B cell (primary cell): ENCODE measurements around the gene PVALEF. TPM values are rescaled to one million over a fixed set of nuclear protein-coding genes. Genes with fewer than 3 reads are reported as not detected.

Experiments
- ATAC-seq: fragments of 200-7000 bp; cut with Tn5 transposase; one replicate; pipeline ENCODE4 v1.10.0; 2021; ENCODE audit warnings: low read depth, mild to moderate bottlenecking, moderate number of reproducible peaks, moderate library complexity
- CTCF ChIA-PET: fragments of 350-600 bp; sonication (Branson Sonifier 250); formaldehyde crosslinking; loops from one replicate; lab custom pipeline; 2021; ENCODE audit warnings: antibody characterized with exemption, inconsistent platforms; lab: Charles Lee
- POLR2A ChIA-PET: fragments of 350-600 bp; sonication (Branson Sonifier 250); formaldehyde crosslinking; loops from one replicate; lab custom pipeline; 2021; ENCODE audit warnings: antibody characterized with exemption; lab: Charles Lee
- DNase-seq: peaks from one replicate; pipeline ENCODE4 v3.0.0; 2013
- H2AFZ ChIP-seq: 2 replicates; pipeline ENCODE4 v1.6.1; 2012; ENCODE audit warnings: mild to moderate bottlenecking, low read depth, low read length; ENCODE audit not compliant: insufficient read depth, poor library complexity, severe bottlenecking
- H3K27ac ChIP-seq, 2 donors: 1 replicate in 1 of 2; 2 replicates in 1 of 2; pipeline ENCODE4 v1.5.1; 2012 to 2013; ENCODE audit warnings: low read length in 2 of 2, mild to moderate bottlenecking in 2 of 2, moderate library complexity in 1 of 2
- H3K27me3 ChIP-seq, 4 experiments: fragments of 200-600 bp in 1 of 4; sonication (generic) in 1 of 4; replicated peaks in 1 of 4; 1 replicate in 2 of 4; 2 replicates in 2 of 4; pipeline versions ENCODE4 v1.6.1 to v1.7.0; 2013 to 2016; ENCODE audit warnings: low read length in 3 of 4, mild to moderate bottlenecking in 2 of 4, mixed read lengths in 1 of 4, moderate library complexity in 1 of 4; ENCODE audit not compliant: insufficient read depth in 4 of 4, control insufficient read depth in 3 of 4; ENCODE audit errors: control extremely low read depth in 1 of 4
- H3K36me3 ChIP-seq, 2 experiments: replicated peaks in 1 of 2; 1 replicate in 1 of 2; 2 replicates in 1 of 2; pipeline versions ENCODE4 v1.6.1 to v1.7.1; 2013; ENCODE audit warnings: low read length in 1 of 2; ENCODE audit not compliant: insufficient read depth in 2 of 2, control insufficient read depth in 1 of 2; ENCODE audit errors: control extremely low read depth in 1 of 2, extremely low read depth in 1 of 2
- H3K4me1 ChIP-seq, 2 donors: fragments of 200-600 bp in 1 of 2; sonication (generic) in 1 of 2; 1 replicate in 1 of 2; 2 replicates in 1 of 2; pipeline versions ENCODE4 v1.5.1 to v1.6.1; 2013 to 2017; ENCODE audit warnings: low read length in 2 of 2; ENCODE audit not compliant: control insufficient read depth in 2 of 2, insufficient read depth in 2 of 2
- H3K4me2 ChIP-seq: replicated peaks from 2 replicates; pipeline ENCODE3; 2012; ENCODE audit warnings: mild to moderate bottlenecking, low read depth, low read length; ENCODE audit not compliant: poor library complexity, severe bottlenecking
- H3K4me3 ChIP-seq, 5 experiments: fragments of 200-600 bp in 1 of 5; sonication (generic) in 1 of 5; 1 replicate in 3 of 5; 2 replicates in 2 of 5; pipeline versions ENCODE4 v1.5.1 to v1.7.0; 2011 to 2016; ENCODE audit warnings: low read length in 4 of 5, mild to moderate bottlenecking in 4 of 5, low read depth in 2 of 5, control low read depth in 1 of 5, moderate library complexity in 1 of 5; ENCODE audit not compliant: insufficient read depth in 1 of 5; ENCODE audit errors: control extremely low read depth in 1 of 5, extremely low read depth in 1 of 5
- H3K79me2 ChIP-seq: fragments of 200-600 bp; sonication (generic); one replicate; pipeline ENCODE4 v1.6.0; 2016; ENCODE audit warnings: low read length; ENCODE audit not compliant: control insufficient read depth, insufficient read depth
- H3K9ac ChIP-seq: fragments of 200-600 bp; sonication (generic); 2 replicates; pipeline ENCODE4 v1.6.1; 2017; ENCODE audit warnings: mild to moderate bottlenecking, low read length, moderate library complexity
- H3K9me3 ChIP-seq, 3 donors: one replicate each; pipeline versions ENCODE4 v1.6.1 to v1.7.1; 2013; ENCODE audit warnings: low read length in 2 of 3; ENCODE audit not compliant: control insufficient read depth in 2 of 3, insufficient read depth in 1 of 3; ENCODE audit errors: control extremely low read depth in 1 of 3
- H4K20me1 ChIP-seq: 2 replicates; pipeline ENCODE4 v1.6.0; 2012; ENCODE audit warnings: mild to moderate bottlenecking, low read length; ENCODE audit not compliant: insufficient read depth, control insufficient read depth, poor library complexity, severe bottlenecking
- H3K27ac Mint-ChIP-seq: one replicate; pipeline ENCODE4 v1.8.0; 2021; ENCODE audit warnings: mixed read lengths
- H3K27me3 Mint-ChIP-seq: one replicate; pipeline ENCODE4 v1.8.0; 2021; ENCODE audit warnings: mixed read lengths
- H3K4me1 Mint-ChIP-seq: one replicate; pipeline ENCODE4 v1.8.0; 2021; ENCODE audit warnings: mixed read lengths
- H3K4me3 Mint-ChIP-seq: one replicate; pipeline ENCODE4 v1.8.0; 2021; ENCODE audit warnings: mixed read lengths
- H3K9me3 Mint-ChIP-seq: one replicate; pipeline ENCODE4 v1.8.0; 2022; ENCODE audit warnings: mixed read lengths; ENCODE audit not compliant: insufficient read depth
- EZH2 ChIP-seq: IDR thresholded peaks from 2 replicates; pipeline ENCODE4 v1.6.1; 2012; ENCODE audit warnings: borderline replicate concordance, low read depth, mild to moderate bottlenecking, moderate library complexity, low read length; ENCODE audit not compliant: insufficient read depth, poor library complexity, severe bottlenecking
- WGBS: methylation state at CpG from one replicate; pipeline ENCODE4 v1.1.5; 2013; ENCODE audit warnings: missing lambda C conversion rate; ENCODE audit not compliant: insufficient coverage; 5-methylcytosine and 5-hydroxymethylcytosine counted together
- intact Hi-C: fragments of 100-400 bp; cut with micrococcal nuclease; formaldehyde crosslinking; loops from one replicate; pipeline ENCODE4 v1.10.0; 2022
- polyA plus RNA-seq: library from polyadenylated mRNA; depleted of rRNA; stranded (reverse); fragments of >200 nt; gene quantifications from 2 replicates; pipeline ENCODE4 v1.2.3, GENCODE V29; 2012
- total RNA-seq, 2 donors: library from RNA; stranded (reverse); fragments of 120-200 nt in 1 of 2; gene quantifications; 1 replicate in 1 of 2; 2 replicates in 1 of 2; pipeline versions ENCODE4 v1.2.3 to v1.2.4, GENCODE V29; 2013 to 2022
- TF ChIP-seq, protein P1 (sequence below): fragments of 200-600 bp; IDR thresholded peaks from one replicate; pipeline ENCODE4 v1.8.0; 2022; ENCODE audit warnings: antibody characterized with exemption, mild to moderate bottlenecking

PVALEF gene
- total and polyA plus RNA-seq, 2 donors (not counting 1 experiment from before 2014, with no cell fraction given), result not detected

DNA sequence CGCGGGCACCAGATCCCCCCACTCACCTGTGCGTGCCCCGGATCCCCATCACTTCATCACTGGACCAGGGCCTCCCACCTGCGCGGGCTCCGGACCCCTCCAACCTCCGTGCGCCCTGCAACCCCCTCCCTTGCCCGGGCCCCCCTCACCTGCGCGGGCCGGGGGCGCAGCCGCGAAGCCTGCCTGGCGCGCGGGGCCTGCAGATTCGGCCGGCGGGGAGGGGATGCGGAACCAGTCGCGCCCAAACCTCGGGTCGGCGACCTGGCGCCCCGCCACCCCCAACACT is 57.3 kb downstream of the PVALEF start:
- H3K4me3 Mint-ChIP-seq, result peak overlapping the region; percentile 91
- Histone ChIP-seq H4K20me1 (peaks cover 9% of the 10 kb centered on the region), H3K9ac (peak overlapping the region; percentile 74), H3K27ac (peak overlapping the region in 1 of 2 donors; percentile 38), H3K79me2 (peaks cover 17% of the 10 kb centered on the region), H3K4me2 (peak overlapping the region; percentile 87), H3K27me3 (no peaks in the 10 kb centered on the region), H3K4me1 (peaks cover 19 to 29% of the 10 kb centered on the region in 2 donors), H3K4me3 (peak overlapping the region in 4 of 5 experiments; percentile 51 to 76 (median 64)), H3K36me3 (peaks cover 0 to 10% of the 10 kb centered on the region in 2 experiments), H3K9me3 (peaks cover 0 to 9% (median 0%) of the 10 kb centered on the region in 3 donors), H2AFZ (peak overlapping the region; percentile 85)
- no peaks in the 10 kb centered on the region for H3K27me3 Mint-ChIP-seq
- TF ChIP-seq, protein P1, sequence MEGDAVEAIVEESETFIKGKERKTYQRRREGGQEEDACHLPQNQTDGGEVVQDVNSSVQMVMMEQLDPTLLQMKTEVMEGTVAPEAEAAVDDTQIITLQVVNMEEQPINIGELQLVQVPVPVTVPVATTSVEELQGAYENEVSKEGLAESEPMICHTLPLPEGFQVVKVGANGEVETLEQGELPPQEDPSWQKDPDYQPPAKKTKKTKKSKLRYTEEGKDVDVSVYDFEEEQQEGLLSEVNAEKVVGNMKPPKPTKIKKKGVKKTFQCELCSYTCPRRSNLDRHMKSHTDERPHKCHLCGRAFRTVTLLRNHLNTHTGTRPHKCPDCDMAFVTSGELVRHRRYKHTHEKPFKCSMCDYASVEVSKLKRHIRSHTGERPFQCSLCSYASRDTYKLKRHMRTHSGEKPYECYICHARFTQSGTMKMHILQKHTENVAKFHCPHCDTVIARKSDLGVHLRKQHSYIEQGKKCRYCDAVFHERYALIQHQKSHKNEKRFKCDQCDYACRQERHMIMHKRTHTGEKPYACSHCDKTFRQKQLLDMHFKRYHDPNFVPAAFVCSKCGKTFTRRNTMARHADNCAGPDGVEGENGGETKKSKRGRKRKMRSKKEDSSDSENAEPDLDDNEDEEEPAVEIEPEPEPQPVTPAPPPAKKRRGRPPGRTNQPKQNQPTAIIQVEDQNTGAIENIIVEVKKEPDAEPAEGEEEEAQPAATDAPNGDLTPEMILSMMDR, result no peak
- TF ChIP-seq EZH2, result no peak
- no peaks in the 10 kb centered on the region for H3K9me3 Mint-ChIP-seq
- 1% methylated on average over 30 of the region's 30 CpGs for WGBS
- intact Hi-C loops, result loop anchor here (2.0 to 5.0 kb wide), 3 partner anchors 80 to 1076 kb away; partner anchors contain the start of genes EIF4A3 and RNF213
- ChIA-PET POLR2A (interaction anchor here (0.6 to 1.3 kb wide), 7 partner anchors 16 to 987 kb away, joined by 3 to 18 read pairs (median 4); partner anchors contain the start of genes FAAP100, NDUFAF8, SLC38A10 and TEPSIN), CTCF (interaction anchor here (1.0 to 1.4 kb wide), 3 partner anchors 17 to 379 kb away, joined by 4 to 12 read pairs (median 4); partner anchors contain the start of genes NDUFAF8 and TEPSIN)
- ATAC-seq (no peak), DNase-seq (no peak)
- H3K27ac Mint-ChIP-seq, result no peak overlapping the region
- H3K4me1 Mint-ChIP-seq, result peaks cover 28% of the 10 kb centered on the region
